ENCODE measurements around the gene ZC3H11A. TPM values are rescaled to one million over a fixed set of nuclear protein-coding genes. Genes with fewer than 3 reads are reported as not detected.

Gene ZC3H11A
- total RNA-seq, 3 donors from 2014 or later (not counting 1 experiment from before 2014, with no cell fraction given) = 71.1 to 79.9 (median 78.2) TPM

DNA sequence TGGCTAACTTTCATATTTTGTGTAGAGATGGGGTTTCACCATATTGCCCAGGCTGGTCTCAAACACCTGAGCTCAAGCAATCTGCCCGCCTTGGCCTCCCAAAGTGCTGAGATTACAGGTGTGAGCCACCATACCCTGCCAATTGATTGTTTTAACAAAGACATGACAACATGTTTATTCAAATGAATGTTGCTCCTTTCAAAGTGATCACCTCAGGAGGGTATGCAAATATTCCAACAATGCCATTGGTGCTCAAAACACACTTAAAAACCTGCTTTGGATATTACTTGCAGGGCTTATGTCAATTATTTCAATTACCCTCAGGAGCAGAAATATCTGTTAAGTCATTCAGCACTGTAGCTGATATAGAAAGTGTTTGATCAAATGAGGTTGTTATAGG is 22.6 kb upstream of the ZC3H11A start:
- DNase-seq (no peak), ATAC-seq (no peak)
- Mint-ChIP-seq H3K9me3 (no peaks in the 10 kb centered on the region), H3K4me1 (peaks cover 46 to 48% of the 10 kb centered on the region in 2 donors), H3K4me3 (no peak overlapping the region), H3K36me3 (no peaks in the 10 kb centered on the region), H3K27me3 (ENCODE audit: low read depth in 2 of 2) (no peaks in the 10 kb centered on the region), H3K27ac (peak overlapping the region in 1 of 2 donors; percentile 44)
- H3K9me3 ChIP-seq (ENCODE audit: control insufficient read depth, insufficient read depth, low read length) = no peaks in the 10 kb centered on the region
- WGBS (ENCODE audit: insufficient coverage) = 94% methylated on average over 1 of the region's 1 CpG
- no peak overlapping the region for H3K4me3 ChIP-seq (ENCODE audit: low read length)
- peaks cover 49% of the 10 kb centered on the region for H3K36me3 ChIP-seq (ENCODE audit: control insufficient read depth, insufficient read depth, low read length)
- TF ChIP-seq, protein P1, sequence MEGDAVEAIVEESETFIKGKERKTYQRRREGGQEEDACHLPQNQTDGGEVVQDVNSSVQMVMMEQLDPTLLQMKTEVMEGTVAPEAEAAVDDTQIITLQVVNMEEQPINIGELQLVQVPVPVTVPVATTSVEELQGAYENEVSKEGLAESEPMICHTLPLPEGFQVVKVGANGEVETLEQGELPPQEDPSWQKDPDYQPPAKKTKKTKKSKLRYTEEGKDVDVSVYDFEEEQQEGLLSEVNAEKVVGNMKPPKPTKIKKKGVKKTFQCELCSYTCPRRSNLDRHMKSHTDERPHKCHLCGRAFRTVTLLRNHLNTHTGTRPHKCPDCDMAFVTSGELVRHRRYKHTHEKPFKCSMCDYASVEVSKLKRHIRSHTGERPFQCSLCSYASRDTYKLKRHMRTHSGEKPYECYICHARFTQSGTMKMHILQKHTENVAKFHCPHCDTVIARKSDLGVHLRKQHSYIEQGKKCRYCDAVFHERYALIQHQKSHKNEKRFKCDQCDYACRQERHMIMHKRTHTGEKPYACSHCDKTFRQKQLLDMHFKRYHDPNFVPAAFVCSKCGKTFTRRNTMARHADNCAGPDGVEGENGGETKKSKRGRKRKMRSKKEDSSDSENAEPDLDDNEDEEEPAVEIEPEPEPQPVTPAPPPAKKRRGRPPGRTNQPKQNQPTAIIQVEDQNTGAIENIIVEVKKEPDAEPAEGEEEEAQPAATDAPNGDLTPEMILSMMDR (IDR thresholded peaks at IDR 0.05) = no peak
- no peaks in the 10 kb centered on the region for H3K27me3 ChIP-seq (ENCODE audit: control insufficient read depth, insufficient read depth, low read length)
- H3K4me1 ChIP-seq (ENCODE audit: control insufficient read depth, insufficient read depth, low read length) = peaks cover 26% of the 10 kb centered on the region
- intact Hi-C loops (cut with micrococcal nuclease) = no loop called here
- no peak overlapping the region for H3K27ac ChIP-seq (ENCODE audit: low read length)

DNA sequence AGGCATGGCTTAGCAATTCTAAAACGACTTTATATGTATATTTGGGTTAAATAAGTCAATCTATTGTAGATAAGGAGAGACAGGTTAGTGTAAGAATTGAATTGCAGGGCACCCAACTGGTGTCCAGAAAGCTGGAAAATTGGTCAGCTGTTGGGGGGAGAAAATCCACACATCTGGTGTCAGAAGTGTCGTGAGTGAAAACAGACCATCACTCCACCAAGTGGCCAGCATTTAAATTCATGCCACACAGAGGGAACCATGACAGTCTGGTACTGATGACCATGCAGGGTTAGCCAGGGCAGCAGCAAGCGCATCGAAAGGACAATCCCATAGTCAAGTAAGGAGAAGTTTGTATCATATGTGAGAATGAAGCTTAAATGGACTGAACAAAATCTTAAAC is 18.8 kb upstream of the ZC3H11A start:
- Mint-ChIP-seq H3K4me1 (peaks cover 11 to 16% of the 10 kb centered on the region in 2 donors), H3K27ac (peak overlapping the region; percentile 56 to 78), H3K4me3 (no peak overlapping the region), H3K9me3 (no peaks in the 10 kb centered on the region), H3K36me3 (no peaks in the 10 kb centered on the region), H3K27me3 (ENCODE audit: low read depth in 2 of 2) (no peaks in the 10 kb centered on the region)
- Histone ChIP-seq H3K4me3 (ENCODE audit: low read length) (no peak overlapping the region), H3K9me3 (ENCODE audit: control insufficient read depth, insufficient read depth, low read length) (no peaks in the 10 kb centered on the region), H3K27me3 (ENCODE audit: control insufficient read depth, insufficient read depth, low read length) (no peaks in the 10 kb centered on the region), H3K36me3 (ENCODE audit: control insufficient read depth, insufficient read depth, low read length) (peaks cover 35% of the 10 kb centered on the region), H3K27ac (ENCODE audit: low read length) (no peak overlapping the region), H3K4me1 (ENCODE audit: control insufficient read depth, insufficient read depth, low read length) (no peaks in the 10 kb centered on the region)
- ATAC-seq (peak in 2 of 3 donors; percentile 62 to 67), DNase-seq (peak in 1 of 2 donors; percentile 39)
- intact Hi-C loops (cut with micrococcal nuclease) = no loop called here
- WGBS (ENCODE audit: insufficient coverage) = 85% methylated on average over 4 of the region's 4 CpGs
- TF ChIP-seq, protein P1 (IDR thresholded peaks at IDR 0.05) = no peak

DNA sequence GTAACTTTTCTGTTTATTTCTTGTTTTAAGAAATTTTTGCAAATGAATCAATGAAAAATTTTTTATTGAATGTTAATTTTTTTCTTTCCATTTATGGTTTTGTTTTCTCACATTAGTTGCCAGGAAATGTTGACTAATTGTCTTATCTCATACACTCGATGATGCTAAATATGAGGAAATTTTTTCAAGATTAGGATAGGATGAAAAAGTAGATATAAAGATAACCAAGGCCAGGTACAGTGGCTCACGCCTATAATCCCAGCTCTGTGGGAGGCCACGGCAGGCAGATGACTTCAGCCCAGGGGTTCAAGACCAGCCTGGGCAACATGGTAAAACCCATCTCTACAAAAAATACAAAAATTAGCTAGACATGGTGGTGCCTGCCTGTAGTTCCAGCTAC is 17.8 kb upstream of the ZC3H11A start:
- TF ChIP-seq, protein P1 (IDR thresholded peaks at IDR 0.05) = no peak
- H3K27ac Mint-ChIP-seq = peak overlapping the region; percentile 56 to 78
- ATAC-seq = no peak

DNA sequence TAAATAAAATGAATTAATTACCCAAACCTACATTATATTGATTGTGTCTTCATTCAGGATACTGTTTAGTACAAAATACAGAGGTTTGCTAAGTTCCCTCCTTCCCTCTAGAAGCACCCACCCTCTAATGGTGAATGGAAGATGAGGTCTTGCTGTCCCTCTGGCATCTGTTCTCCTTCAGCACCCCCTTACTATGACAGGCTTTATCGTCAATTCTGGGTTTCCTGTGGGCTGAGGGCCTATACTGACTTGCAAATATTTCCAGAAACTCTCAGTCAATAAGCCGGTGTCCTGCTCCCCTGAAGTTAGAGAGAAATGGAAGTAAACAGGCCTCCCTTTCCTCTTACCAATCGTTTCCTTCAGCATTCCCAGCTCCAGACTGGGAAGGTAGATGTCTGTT is 17.3 kb upstream of the ZC3H11A start:
- H3K36me3 Mint-ChIP-seq = no peaks in the 10 kb centered on the region
- intact Hi-C loops (cut with micrococcal nuclease) = no loop called here

More for the DNA sequence above, 17.8 kb upstream of the ZC3H11A start:
- Mint-ChIP-seq H3K27me3 (ENCODE audit: low read depth in 2 of 2) (no peaks in the 10 kb centered on the region), H3K4me1 (peaks cover 9 to 13% of the 10 kb centered on the region in 2 donors), H3K36me3 (no peaks in the 10 kb centered on the region), H3K9me3 (no peaks in the 10 kb centered on the region), H3K4me3 (no peak overlapping the region)
- no peak for DNase-seq
- no peak overlapping the region for H3K4me3 ChIP-seq (ENCODE audit: low read length)
- H3K9me3 ChIP-seq (ENCODE audit: control insufficient read depth, insufficient read depth, low read length) = no peaks in the 10 kb centered on the region
- no peak overlapping the region for H3K27ac ChIP-seq (ENCODE audit: low read length)
- WGBS (ENCODE audit: insufficient coverage) = 77% methylated on average over 3 of the region's 3 CpGs
- intact Hi-C loops (cut with micrococcal nuclease) = no loop called here
- H3K36me3 ChIP-seq (ENCODE audit: control insufficient read depth, insufficient read depth, low read length) = peaks cover 29% of the 10 kb centered on the region
- H3K27me3 ChIP-seq (ENCODE audit: control insufficient read depth, insufficient read depth, low read length) = no peaks in the 10 kb centered on the region
- no peaks in the 10 kb centered on the region for H3K4me1 ChIP-seq (ENCODE audit: control insufficient read depth, insufficient read depth, low read length)

More for the DNA sequence above, 17.3 kb upstream of the ZC3H11A start:
- peak overlapping the region; percentile 56 to 78 for H3K27ac Mint-ChIP-seq
- H3K9me3 Mint-ChIP-seq = no peaks in the 10 kb centered on the region
- Histone ChIP-seq H3K36me3 (ENCODE audit: control insufficient read depth, insufficient read depth, low read length) (peaks cover 24% of the 10 kb centered on the region), H3K27me3 (ENCODE audit: control insufficient read depth, insufficient read depth, low read length) (no peaks in the 10 kb centered on the region), H3K4me1 (ENCODE audit: control insufficient read depth, insufficient read depth, low read length) (no peaks in the 10 kb centered on the region), H3K4me3 (ENCODE audit: low read length) (no peak overlapping the region), H3K9me3 (ENCODE audit: control insufficient read depth, insufficient read depth, low read length) (no peaks in the 10 kb centered on the region), H3K27ac (ENCODE audit: low read length) (no peak overlapping the region)
- H3K4me1 Mint-ChIP-seq = peaks cover 9 to 13% of the 10 kb centered on the region in 2 donors
- no peak overlapping the region for H3K4me3 Mint-ChIP-seq
- no peak for DNase-seq
- 14% methylated on average over 1 of the region's 3 CpGs for WGBS (ENCODE audit: insufficient coverage)
- ATAC-seq = peak in 2 of 3 donors; percentile 34 to 55
- H3K27me3 Mint-ChIP-seq (ENCODE audit: low read depth in 2 of 2) = no peaks in the 10 kb centered on the region
- TF ChIP-seq, protein P1 (IDR thresholded peaks at IDR 0.05) = no peak

Data from natural killer cell (primary cell).